Measurements from ENCODE around the gene STAT5B.
"Not testable (repeated sequence)": the region's sequence is repeated elsewhere in the genome, so short reads cannot be mapped to it uniquely, and the experiment has no call there.

Gene STAT5B

GRCh38 chr17:42192189-42193126, 83.7 kb downstream of the STAT5B start:
- no peak for DNase-seq

- DNase-seq = no peak
Observed at GRCh38 chr17:42191275-42191608, 84.9 kb downstream of the STAT5B start.

- DNase-seq = no peak
Observed at GRCh38 chr17:42190491-42191274, 85.5 kb downstream of the STAT5B start.

- no peak for DNase-seq
Observed at GRCh38 chr17:42189651-42189965, 86.6 kb downstream of the STAT5B start.

- no peak for DNase-seq
Observed at GRCh38 chr17:42188749-42189650, 87.2 kb downstream of the STAT5B start.

- no peak for DNase-seq
Observed at GRCh38 chr17:42187833-42188232, 88.4 kb downstream of the STAT5B start.

- not testable (repeated sequence) for DNase-seq
Observed at GRCh38 chr17:42186191-42186590, 90.0 kb downstream of the STAT5B start.

- no peak for DNase-seq
Observed at GRCh38 chr17:42185621-42185930, 90.6 kb downstream of the STAT5B start.

- no peak for DNase-seq
Observed at GRCh38 chr17:42184713-42185620, 91.2 kb downstream of the STAT5B start, which contains the start of gene HCRT. Gene HCRT (minus strand): TSS chr17:42185452. CDS start chr17:42185365, 87 bp downstream.

- DNase-seq = peak; percentile 27
Observed at GRCh38 chr17:42183741-42184711, 92.2 kb downstream of the STAT5B start.

- DNase-seq = no peak
Observed at GRCh38 chr17:42182927-42183734, 93.1 kb downstream of the STAT5B start.

- DNase-seq = no peak
Observed at GRCh38 chr17:42181851-42182207, 94.4 kb downstream of the STAT5B start.

- peak; percentile 16 for DNase-seq
Observed at GRCh38 chr17:42180922-42181850, 95.0 kb downstream of the STAT5B start, which contains the start of gene KCNH4. Gene KCNH4 (minus strand): TSS chr17:42181142. CDS start chr17:42180945, 197 bp downstream.

GRCh38 chr17:42180411-42180921, 95.7 kb downstream of the STAT5B start:
- no peak for DNase-seq

- DNase-seq = no peak
Observed at GRCh38 chr17:42179911-42180410, 96.2 kb downstream of the STAT5B start.

- no peak for DNase-seq
Observed at GRCh38 chr17:42179335-42179734, 96.9 kb downstream of the STAT5B start.

- no peak for DNase-seq
Observed at GRCh38 chr17:42178817-42179216, 97.4 kb downstream of the STAT5B start.

GRCh38 chr17:42177684-42178083, 98.5 kb downstream of the STAT5B start:
- DNase-seq = no peak
